GM21390 (cell line): Measurements from ENCODE around the gene CTDSPL.

ENCODE experiments used
- ATAC-seq: cut with Tn5 transposase; IDR thresholded peaks from one replicate; pipeline ENCODE4 v1.9.1; 2021; ENCODE audit not compliant: unreplicated experiment

CTDSPL gene

GRCh38 chr3:37853691-37854413, 7.8 kb upstream of the CTDSPL start:
- no peak for ATAC-seq

GRCh38 chr3:37855363-37855970, 6.2 kb upstream of the CTDSPL start:
- ATAC-seq, result peak; percentile 67

- no peak for ATAC-seq
These were observed 5.3 kb upstream of the CTDSPL start for GRCh38 chr3:37856381-37856780.

DNA sequence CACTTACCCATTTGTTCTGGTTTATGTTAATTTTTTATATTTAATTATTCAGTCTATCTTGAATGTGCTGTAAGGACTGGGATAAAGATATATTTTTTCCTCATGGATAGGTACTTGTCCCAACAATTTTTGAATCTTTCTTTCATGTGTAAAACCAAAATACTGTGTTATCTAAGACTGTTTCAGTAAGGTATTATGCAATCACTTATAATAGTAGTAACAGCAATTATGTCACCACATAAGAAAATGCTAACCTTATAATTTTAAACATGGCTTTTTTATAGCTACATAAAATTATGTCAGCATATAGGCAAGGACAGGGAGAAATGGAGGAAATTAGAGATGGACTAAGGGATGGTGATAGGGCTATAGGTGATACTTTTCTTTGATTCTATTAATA, 2.9 kb upstream of the CTDSPL start:
- no peak for ATAC-seq

GRCh38 chr3:37859354-37859753, 2.3 kb upstream of the CTDSPL start:
- no peak for ATAC-seq

- ATAC-seq, result no peak
These were observed 1.8 kb upstream of the CTDSPL start for GRCh38 chr3:37859908-37860199.

- ATAC-seq, result no peak
These were observed 681 bp downstream of the CTDSPL start for GRCh38 chr3:37862219-37862902.

GRCh38 chr3:37862903-37863815, 1.5 kb downstream of the CTDSPL start:
- no peak for ATAC-seq

DNA sequence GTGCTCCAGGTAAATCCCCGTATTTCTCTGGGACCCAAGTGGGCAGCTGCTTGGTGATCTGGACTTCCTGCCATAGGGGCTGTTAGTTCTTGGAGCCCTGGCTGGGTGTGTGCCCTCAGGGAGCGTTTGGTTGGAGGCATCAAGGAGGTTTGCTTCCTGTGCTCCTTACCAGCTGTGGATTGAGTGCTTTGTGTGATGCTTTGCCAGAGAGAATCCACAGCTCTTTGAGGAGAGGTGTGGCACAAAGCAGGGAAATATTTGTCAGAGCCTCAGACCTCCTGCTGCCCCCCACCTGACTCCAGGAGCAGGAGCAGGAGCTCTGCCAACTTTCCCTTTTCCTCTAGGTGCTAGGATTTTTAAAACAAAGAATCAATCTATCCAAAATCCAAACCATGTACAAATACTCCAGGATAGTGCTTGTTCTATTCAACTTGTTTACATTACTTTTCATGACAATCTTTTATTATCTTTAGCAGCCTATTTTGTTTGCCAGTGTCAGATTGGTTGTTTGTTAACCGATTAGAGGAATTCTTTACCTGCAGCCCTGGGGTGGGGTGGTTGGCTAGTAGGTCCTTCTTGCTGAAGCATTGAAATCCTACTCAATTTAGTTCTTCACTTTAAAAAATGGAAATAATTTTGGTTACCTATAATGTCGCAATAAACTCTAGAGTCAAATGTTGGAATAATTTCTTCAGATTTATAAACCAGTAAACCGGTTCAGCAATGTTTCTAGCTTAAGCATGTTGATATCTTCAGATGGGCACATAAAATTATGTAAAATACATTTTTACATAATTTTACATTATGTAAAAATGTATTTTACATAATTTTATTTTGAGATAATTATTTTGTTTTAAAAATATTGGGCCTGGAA, 2.5 kb downstream of the CTDSPL start:
- ATAC-seq, result no peak

DNA sequence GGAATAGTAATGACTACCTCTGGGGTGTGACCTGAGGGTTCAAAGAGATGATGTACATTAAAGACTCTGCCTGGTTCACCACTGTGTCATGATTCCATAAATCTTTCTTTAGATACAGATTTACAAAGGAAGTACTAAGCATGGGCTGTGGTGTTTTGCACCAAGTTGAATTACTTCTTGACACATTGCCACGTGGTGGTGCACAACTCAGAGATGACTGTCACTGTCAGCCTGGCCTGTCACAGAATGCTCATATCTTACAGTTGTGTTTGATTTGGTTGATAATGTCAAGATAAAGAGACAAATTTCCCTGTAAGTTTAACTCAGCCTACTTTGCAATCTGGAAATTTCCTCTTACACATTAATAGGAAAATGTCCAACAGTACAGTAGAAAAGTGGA, 3.2 kb downstream of the CTDSPL start:
- ATAC-seq, result no peak

- no peak for ATAC-seq
These were observed 5.5 kb downstream of the CTDSPL start for GRCh38 chr3:37867144-37867543.

- no peak for ATAC-seq
These were observed 10.2 kb downstream of the CTDSPL start for GRCh38 chr3:37871858-37872257.

DNA sequence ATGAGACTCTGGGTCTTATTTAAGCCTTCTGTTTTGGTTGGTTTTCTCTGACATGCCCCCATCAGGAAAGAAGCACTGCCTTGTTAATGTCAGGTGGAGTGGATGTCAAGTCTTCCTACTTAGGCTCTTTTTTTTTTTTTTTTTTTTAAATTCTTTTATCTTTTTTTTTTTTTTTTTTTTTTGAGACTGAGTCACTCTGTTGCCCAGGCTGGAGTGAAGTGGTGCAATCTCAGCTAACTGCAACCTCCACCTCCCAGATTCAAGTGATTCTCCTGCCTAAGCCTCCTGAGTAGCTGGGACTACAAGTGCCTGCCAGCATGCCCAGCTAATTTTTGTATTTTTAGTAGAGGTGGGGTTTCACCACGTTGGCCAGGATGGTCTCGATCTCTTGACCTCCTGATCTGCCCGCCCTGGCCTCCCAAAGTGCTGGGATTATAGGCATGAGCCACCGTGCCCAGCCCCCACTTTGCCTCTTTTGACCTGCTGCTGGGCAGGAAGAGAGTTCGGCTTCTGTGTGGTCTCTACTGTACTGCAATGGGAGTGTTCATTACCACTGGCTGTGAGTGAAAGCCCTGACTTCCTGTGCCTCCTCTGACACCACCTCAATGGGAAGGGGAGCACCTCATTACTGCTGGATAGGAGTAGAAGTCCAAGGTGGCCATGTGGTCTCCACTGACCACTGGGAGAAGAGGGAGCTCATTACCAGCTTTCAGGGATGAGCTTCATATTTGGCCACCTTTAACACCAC, 10.9 kb downstream of the CTDSPL start:
- ATAC-seq, result no peak

DNA sequence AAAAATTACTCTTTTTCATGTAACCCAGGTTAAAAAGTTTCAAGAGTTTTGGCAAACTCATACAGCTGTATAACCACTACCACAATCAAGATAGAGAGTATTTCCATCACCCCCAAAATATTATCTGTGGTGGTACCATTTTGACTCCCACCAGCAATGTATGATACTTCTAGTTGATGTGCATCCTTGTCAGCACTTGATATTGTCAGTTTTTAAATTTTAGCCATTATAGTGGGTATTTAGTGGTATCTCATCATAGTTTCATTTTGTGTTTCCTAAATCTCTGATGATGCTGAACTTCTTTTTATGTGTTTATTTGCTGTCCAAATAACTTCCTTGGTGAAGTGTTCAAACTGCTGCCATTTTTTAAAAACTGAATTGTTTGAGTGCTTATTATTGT, 14.6 kb downstream of the CTDSPL start:
- no peak for ATAC-seq

GRCh38 chr3:37882711-37883110, 21.0 kb downstream of the CTDSPL start:
- ATAC-seq, result no peak

GRCh38 chr3:37885814-37886213, 24.1 kb downstream of the CTDSPL start:
- ATAC-seq, result no peak

- ATAC-seq, result no peak
These were observed 24.7 kb downstream of the CTDSPL start for GRCh38 chr3:37886395-37886794.

DNA sequence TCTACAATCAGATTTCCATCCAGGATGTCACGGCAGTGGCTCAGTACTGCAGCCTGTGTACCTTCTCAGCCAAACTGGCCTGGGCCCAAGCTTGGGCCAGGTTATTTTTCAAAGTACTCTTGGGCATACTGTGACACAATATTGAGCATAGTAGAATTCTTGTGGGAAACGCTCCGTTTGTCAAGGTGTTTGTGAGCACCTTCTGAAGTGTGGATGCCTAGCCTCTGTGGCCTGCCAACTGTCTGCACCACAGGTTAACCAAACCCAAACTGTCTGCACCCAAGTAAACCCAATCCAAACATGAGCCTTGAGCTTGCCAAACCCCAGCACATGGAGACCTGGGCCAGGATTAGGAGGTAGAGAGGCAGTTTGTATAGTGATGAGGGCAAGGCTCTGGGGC, 25.4 kb downstream of the CTDSPL start:
- no peak for ATAC-seq

DNA sequence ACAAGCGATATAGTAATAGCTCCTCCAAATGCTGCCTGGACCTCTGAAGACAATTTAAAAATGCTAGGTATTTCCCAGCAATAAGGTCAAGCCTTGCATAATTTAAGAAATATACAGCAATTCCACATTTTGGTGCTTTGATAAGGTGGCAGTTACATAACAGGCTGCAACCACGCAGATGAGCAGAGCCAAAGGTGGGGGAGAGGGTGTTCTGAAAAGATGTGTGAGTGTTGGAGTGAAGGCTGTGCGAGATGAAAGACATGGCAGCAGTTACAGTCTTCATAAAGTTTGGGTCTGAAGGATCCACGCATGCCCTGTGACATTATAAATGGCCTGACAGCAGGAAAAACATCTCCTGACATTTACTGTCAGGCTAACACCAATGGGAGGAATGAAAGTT, 26.1 kb downstream of the CTDSPL start:
- no peak for ATAC-seq

DNA sequence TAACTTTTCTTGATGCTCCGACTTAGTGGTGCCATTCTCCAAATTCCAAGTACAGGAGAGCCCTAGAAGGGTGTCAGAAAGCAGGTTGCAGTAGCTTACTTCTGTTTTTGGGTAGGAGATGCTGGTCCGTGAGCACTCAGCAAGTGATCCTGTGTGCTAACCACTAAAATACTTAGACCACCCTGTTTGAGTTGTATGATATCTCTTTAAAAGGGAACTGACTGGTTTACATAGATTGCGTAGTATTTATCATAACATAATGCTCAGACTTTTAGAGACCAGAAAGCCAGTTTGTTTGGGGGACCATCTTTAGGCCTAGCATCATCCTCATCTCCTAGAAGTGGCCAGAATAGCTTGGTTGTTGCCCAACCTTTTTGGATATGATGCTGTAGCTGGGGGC, 26.7 kb downstream of the CTDSPL start:
- ATAC-seq, result no peak
